ENCODE measurements around the gene TRIM54. TPM values are rescaled to one million over a fixed set of nuclear protein-coding genes. Genes with fewer than 3 reads are reported as not detected.
"Not testable (repeated sequence)": the region's sequence is repeated elsewhere in the genome, so short reads cannot be mapped to it uniquely, and the experiment has no call there.

TRIM54 gene
- polyA plus RNA-seq, 6 donors from 2014 or later = not detected

DNA sequence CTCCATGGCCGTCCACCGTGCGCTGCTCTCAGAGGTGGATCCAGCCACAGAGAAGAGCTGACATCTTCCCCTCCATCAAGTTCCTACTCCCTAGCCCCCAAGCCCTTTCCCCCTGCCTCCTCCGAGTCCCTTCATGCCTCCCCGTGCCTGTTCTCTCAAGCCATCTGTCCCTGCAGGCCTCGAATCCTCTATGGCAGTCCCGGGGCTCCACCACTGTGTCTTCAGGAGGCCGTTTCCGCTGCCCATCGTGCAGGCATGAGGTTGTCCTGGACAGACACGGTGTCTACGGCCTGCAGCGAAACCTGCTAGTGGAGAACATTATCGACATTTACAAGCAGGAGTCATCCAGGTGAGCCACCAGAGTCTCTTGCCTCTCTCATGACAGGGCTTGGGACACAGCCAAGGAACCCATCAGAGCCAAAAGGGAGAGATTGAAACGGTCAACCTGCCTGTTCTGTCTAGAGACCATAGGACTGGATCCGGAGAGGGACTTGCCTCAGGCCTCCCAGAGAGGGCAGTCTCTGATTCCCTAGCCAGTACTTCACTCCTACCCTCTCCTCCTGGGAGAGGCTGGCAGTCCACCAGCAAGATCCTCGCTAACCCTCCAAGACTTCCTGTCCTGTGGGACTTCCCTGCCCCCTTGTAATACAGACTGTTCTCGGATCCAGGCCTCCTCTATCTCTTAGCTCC, 16.3 kb downstream of the TRIM54 start:
- no peak for ATAC-seq (ENCODE audit: low read depth in 2 of 2)
- Mint-ChIP-seq H3K4me1 (peaks cover 0 to 8% (median 5%) of the 10 kb centered on the region in 3 donors), H3K9me3 (no peaks in the 10 kb centered on the region), H3K4me3 (no peak overlapping the region), H3K36me3 (no peaks in the 10 kb centered on the region), H3K27ac (no peak overlapping the region), H3K27me3 (peaks cover 0 to 27% (median 25%) of the 10 kb centered on the region in 3 donors)
- DNase-seq = no peak

DNA sequence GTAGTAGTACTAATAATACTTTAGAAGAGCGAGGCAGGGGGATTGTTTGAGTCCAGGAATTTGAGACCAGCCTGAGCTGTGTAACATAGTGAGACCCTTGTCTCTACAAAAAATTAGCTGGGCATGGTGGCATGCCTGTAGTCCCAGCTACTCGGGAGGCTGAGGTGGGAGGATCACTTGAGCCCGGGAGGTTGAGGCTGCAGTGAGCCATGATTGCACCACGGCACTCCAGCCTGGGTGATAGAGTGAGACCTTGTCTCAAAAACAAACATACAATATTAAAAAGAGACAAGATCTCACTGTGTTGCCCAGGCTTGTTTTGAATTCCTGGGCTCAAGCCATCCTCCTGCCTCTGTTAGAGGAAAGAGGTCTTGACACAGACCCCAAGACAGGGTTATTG, 18.4 kb downstream of the TRIM54 start:
- not testable (repeated sequence) for H3K27ac Mint-ChIP-seq; DNase-seq; H3K36me3 Mint-ChIP-seq; H3K9me3 Mint-ChIP-seq; ATAC-seq (ENCODE audit: low read depth in 2 of 2)
- H3K4me1 Mint-ChIP-seq = peaks cover 0 to 10% (median 8%) of the 10 kb centered on the region in 3 donors
- peak overlapping the region in 1 of 8 donors; percentile 62 for H3K4me3 Mint-ChIP-seq
- peaks cover 11 to 39% (median 38%) of the 10 kb centered on the region in 3 donors for H3K27me3 Mint-ChIP-seq

DNA sequence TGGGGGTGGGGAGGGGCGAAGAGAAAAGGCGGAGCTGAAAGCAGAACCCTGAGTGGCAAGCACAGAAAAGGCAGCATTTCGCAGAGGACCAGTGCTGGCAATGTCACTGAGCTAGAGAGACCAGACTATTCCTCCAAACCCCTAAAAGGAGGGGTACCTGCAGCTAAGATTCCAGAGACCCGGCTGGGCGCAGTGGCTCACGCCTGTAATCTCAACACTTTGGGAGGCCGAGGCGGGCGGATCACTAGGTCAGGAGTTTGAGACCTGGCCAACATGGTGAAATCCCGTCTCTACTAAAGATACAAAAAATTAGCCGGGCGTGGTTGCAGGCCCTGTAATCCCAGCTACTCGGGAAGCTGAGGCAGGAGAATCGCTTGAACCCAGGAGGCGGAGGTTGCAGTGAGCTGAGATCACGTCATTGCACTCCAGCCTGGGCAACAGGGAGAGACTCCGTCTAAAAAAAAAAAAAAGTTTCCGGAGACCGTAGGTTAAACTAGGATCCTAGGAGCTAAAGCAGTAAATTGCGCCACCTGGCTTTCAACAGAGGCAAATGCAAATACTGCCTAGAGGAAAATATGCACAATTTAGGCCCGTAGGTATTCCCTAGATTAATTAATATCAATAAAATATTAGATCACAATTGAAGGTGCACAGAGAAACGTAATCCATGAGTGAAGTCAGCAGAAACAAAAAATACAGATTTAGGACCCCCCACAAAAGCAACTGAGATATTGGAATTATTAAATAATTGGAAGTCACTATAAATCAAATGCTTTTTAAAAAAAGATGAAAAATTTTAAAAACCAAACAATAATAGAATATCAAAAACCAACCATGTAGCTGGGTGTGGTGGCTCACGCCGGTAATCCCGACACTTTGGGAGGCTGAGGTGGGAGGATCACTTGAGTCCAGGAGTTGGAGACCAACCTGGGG, 21.1 kb downstream of the TRIM54 start:
- H3K4me1 Mint-ChIP-seq = peaks cover 8 to 15% (median 15%) of the 10 kb centered on the region in 3 donors
- H3K36me3 Mint-ChIP-seq = no peaks in the 10 kb centered on the region
- peak; percentile 46 for DNase-seq
- ATAC-seq (ENCODE audit: low read depth in 2 of 2) = peak; percentile 54 to 62
- H3K27me3 Mint-ChIP-seq = peaks cover 11 to 47% (median 32%) of the 10 kb centered on the region in 3 donors
- H3K9me3 Mint-ChIP-seq = no peaks in the 10 kb centered on the region
- H3K4me3 Mint-ChIP-seq = peak overlapping the region; percentile 53 to 87 (median 74)
- peak overlapping the region in 1 of 6 donors; percentile 20 for H3K27ac Mint-ChIP-seq

DNA sequence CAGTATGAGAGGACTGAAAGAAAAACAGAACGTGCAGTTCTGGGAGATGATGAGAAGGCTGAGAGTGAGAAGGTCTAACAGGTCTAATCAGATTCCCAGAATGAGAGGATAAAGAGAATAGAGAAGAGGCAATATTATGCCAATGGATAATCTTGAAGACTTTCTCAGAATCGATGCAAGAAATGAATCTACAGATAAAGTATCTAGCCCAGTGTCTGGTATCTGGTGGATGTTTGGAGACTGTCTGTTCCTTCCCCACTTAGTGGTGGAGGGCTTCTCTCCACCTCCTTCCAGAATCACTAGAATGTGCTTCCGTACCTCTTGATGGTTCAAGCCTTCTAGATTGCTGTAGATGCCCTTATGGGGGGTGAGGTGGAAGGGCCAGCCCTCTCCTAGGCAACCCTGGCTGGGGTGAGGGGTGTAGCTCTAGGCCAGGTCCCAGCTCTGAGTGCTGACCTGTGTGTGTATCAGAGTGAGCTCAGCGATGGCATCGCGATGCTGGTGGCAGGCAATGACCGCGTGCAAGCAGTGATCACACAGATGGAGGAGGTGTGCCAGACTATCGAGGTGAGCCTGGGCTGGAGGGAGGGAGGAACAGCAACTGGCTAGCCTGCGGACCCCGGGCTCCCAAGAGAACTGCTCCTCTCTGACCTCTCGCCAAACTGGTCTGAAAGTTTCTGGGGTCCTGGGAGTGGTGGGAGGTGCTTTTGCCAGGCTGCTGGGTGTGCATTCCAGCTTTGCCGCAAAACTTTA, 22.4 kb downstream of the TRIM54 start:
- H3K9me3 Mint-ChIP-seq = no peaks in the 10 kb centered on the region

DNA sequence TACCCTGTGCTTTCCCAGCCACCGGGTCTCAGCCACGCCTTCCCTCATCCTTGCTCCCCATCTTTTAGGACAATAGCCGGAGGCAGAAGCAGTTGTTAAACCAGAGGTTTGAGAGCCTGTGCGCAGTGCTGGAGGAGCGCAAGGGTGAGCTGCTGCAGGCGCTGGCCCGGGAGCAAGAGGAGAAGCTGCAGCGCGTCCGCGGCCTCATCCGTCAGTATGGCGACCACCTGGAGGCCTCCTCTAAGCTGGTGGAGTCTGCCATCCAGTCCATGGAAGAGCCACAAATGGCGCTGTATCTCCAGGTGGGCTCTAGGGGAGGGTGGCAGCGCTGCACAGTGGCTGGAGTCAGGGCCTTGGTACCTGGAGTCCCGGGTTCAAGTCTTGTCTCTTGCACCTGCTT, 23.3 kb downstream of the TRIM54 start:
- Mint-ChIP-seq H3K9me3 (no peaks in the 10 kb centered on the region), H3K4me3 (peak overlapping the region in 2 of 8 donors; percentile 46 to 62), H3K4me1 (peaks cover 8 to 15% (median 15%) of the 10 kb centered on the region in 3 donors), H3K27me3 (peaks cover 11 to 32% (median 16%) of the 10 kb centered on the region in 3 donors), H3K36me3 (peaks cover 6 to 12% of the 10 kb centered on the region in 2 donors), H3K27ac (no peak overlapping the region)
- DNase-seq (no peak), ATAC-seq (ENCODE audit: low read depth in 2 of 2) (no peak)

More for the DNA sequence above, 22.4 kb downstream of the TRIM54 start:
- no peak overlapping the region for H3K27ac Mint-ChIP-seq
- H3K4me3 Mint-ChIP-seq = no peak overlapping the region
- H3K27me3 Mint-ChIP-seq = peaks cover 11 to 34% (median 19%) of the 10 kb centered on the region in 3 donors
- ATAC-seq (ENCODE audit: low read depth in 2 of 2) (no peak), DNase-seq (no peak)
- peaks cover 8 to 15% (median 15%) of the 10 kb centered on the region in 3 donors for H3K4me1 Mint-ChIP-seq
- peaks cover 2 to 6% of the 10 kb centered on the region in 2 donors for H3K36me3 Mint-ChIP-seq

DNA sequence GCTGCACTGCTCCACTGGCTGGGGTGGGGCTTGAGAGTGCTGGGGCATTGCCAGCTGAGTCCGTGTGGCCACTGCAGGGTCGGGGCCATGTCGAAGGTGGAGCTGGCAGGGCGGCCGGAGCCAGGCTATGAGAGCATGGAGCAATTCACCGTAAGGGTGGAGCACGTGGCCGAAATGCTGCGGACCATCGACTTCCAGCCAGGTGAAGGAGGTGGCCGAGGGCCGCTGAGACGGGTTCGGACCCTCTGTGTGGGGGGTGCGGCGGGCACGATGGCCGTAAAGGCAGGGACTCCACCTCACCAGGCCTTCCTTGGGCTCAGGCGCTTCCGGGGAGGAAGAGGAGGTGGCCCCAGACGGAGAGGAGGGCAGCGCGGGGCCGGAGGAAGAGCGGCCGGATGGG, 23.9 kb downstream of the TRIM54 start:
- H3K9me3 Mint-ChIP-seq = no peaks in the 10 kb centered on the region
- H3K27me3 Mint-ChIP-seq = peaks cover 11 to 32% (median 16%) of the 10 kb centered on the region in 3 donors
- DNase-seq = no peak
- H3K4me3 Mint-ChIP-seq = peak overlapping the region in 5 of 8 donors; percentile 28 to 66 (median 61)
- peaks cover 8 to 15% (median 15%) of the 10 kb centered on the region in 3 donors for H3K4me1 Mint-ChIP-seq
- peaks cover 7 to 14% of the 10 kb centered on the region in 2 donors for H3K36me3 Mint-ChIP-seq
- H3K27ac Mint-ChIP-seq = peak overlapping the region in 1 of 6 donors; percentile 91
- no peak for ATAC-seq (ENCODE audit: low read depth in 2 of 2)

DNA sequence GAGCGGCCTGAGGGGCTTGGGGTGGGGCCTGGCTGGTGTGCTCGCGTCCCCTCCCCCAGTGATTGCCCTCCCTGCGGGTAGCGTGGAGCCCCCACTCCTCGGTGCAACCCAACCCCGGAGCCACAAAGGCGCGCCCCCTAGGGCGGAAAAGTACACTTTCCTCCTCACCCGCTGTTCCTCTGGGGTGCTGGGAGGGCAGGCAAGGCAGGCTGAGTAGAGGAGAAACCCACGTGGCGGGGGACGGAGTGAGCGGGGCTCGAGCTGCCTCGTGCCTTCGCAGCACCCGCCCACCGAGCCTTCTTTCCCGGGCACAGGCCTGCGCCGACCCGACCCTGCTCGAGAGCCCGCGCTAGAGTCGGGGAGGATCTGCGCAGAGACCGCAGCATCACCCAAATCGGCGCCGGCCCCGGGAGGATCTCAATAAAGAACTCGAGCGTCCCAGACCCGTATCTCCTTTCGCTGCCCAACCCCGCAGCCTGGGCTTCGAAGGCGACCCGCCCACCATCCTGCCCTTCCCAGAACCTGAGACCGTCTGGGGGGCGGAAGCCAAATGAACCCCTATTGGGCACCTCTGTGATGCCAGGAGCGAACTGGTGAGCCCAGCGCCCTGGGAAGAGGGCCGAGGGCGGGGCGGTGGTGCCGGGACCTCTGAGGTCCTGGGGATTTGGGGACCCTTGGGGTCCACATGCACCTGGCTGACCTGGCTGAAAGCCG, 24.5 kb downstream of the TRIM54 start:
- peak; percentile 17 for DNase-seq

DNA sequence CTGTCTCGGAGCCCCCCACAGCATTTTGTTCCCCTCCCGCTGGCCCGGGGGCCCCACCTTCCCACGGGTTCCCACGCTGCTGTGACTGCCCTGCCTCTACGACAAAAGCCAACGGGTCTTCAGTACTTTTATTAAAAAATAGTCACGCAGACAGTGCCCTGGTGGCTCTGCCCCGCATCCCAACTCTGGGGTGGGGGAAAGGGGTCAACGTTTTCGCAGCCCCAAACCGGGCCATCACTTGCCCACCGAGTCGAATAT, 25.0 kb downstream of the TRIM54 start:
- no peak overlapping the region for H3K27ac Mint-ChIP-seq
- H3K4me3 Mint-ChIP-seq = peak overlapping the region in 3 of 8 donors; percentile 29 to 61 (median 43)
- ATAC-seq (ENCODE audit: low read depth in 2 of 2) (no peak), DNase-seq (no peak)
- peaks cover 8 to 15% (median 15%) of the 10 kb centered on the region in 3 donors for H3K4me1 Mint-ChIP-seq
- H3K36me3 Mint-ChIP-seq = peaks cover 13 to 23% of the 10 kb centered on the region in 2 donors
- H3K27me3 Mint-ChIP-seq = peaks cover 11 to 32% (median 16%) of the 10 kb centered on the region in 3 donors
- H3K9me3 Mint-ChIP-seq = no peaks in the 10 kb centered on the region

More for the DNA sequence above, 24.5 kb downstream of the TRIM54 start:
- Mint-ChIP-seq H3K4me3 (peak overlapping the region in 6 of 8 donors; percentile 51 to 80 (median 64)), H3K27me3 (peaks cover 11 to 32% (median 16%) of the 10 kb centered on the region in 3 donors), H3K27ac (peak overlapping the region in 1 of 6 donors; percentile 47), H3K4me1 (peaks cover 8 to 15% (median 15%) of the 10 kb centered on the region in 3 donors), H3K36me3 (peaks cover 13 to 20% of the 10 kb centered on the region in 2 donors), H3K9me3 (no peaks in the 10 kb centered on the region)
- peak; percentile 60 to 66 for ATAC-seq (ENCODE audit: low read depth in 2 of 2)

DNA sequence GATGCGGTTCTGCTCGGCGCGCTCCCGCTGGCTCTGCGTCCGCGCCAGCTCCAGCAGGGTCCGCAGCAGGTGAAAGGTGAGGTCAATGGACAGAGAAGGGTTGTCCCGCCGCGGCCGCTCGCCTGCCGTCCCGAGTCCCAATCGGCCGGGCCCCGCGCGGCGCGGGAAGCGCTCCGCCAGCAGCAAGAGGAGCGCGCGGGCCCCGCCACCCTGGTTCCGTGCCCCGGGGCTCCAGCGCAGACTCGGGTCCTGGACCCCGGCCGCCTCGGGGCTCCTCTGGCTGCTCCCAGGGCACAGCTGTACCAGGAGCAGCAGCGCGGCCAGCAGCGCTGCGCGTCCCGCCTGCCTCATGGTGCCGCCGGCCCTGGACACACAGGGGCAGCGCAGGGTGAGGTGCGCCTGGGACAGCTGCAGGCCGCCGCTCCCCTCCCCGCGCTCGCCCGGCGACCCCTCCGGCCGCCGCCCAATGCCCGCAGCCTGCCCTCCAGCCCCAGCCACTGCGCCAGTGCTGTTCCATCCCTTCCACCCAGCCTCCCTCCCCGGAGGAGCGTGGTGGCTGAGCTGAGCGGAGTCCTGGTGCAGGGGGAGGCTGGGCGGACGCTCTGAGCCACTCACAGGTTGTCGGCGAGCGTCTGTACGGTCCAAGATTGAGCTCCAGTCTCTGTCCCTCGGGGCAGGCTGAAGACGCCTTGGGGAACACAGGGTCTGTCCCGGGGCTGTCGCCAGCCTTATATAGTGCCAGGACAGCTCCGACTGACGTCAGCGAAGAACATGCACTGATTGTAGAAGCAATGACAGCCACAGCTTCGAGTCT, 25.5 kb downstream of the TRIM54 start:
- DNase-seq = no peak
- Mint-ChIP-seq H3K4me1 (peaks cover 6 to 15% (median 15%) of the 10 kb centered on the region in 3 donors), H3K27me3 (peaks cover 11 to 32% (median 16%) of the 10 kb centered on the region in 3 donors), H3K4me3 (peak overlapping the region in 2 of 8 donors; percentile 43 to 61), H3K9me3 (no peaks in the 10 kb centered on the region), H3K27ac (no peak overlapping the region), H3K36me3 (peaks cover 13 to 27% of the 10 kb centered on the region in 2 donors)
- no peak for ATAC-seq (ENCODE audit: low read depth in 2 of 2)

DNA sequence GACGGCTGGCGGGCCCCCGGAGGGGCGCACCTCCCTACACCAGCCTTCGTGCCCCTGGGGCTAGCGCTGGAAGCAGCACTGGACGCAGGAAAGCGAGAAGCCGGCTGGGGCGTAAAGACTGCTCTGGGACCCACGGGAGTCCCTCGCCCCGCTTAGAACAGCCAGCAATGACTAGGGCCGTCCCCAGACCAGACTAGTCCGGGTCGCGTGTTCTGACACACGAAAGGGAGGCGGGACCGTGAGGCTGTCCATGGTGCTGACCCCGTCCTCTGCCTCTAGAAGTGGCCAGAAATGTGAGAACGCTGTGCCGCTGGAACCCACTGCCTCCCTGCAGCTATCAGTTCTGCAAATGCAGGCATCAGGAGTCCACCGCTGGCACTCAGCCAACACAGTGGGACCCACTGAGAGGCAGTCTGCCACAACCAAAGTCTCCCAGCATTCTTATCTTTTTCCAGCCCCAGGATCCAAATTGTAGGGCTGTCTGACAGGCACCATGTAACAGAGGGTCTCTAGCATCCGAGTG, 26.2 kb downstream of the TRIM54 start, which contains the start of gene UCN:
Gene UCN, minus strand, starts transcription at position 87 of the 523 bp plus-strand sequence. CDS start 550 bp downstream, outside the sequence.
- Mint-ChIP-seq H3K27me3 (peaks cover 11 to 32% (median 16%) of the 10 kb centered on the region in 3 donors), H3K4me1 (peaks cover 3 to 15% (median 9%) of the 10 kb centered on the region in 3 donors), H3K36me3 (peaks cover 13 to 27% of the 10 kb centered on the region in 2 donors), H3K9me3 (no peaks in the 10 kb centered on the region), H3K4me3 (peak within 1 kb of the TSS in 4 of 8 donors; percentile 29 to 61 (median 39)), H3K27ac (no peak within 1 kb of the TSS)
- DNase-seq (no peak), ATAC-seq (ENCODE audit: low read depth in 2 of 2) (no peak)

DNA sequence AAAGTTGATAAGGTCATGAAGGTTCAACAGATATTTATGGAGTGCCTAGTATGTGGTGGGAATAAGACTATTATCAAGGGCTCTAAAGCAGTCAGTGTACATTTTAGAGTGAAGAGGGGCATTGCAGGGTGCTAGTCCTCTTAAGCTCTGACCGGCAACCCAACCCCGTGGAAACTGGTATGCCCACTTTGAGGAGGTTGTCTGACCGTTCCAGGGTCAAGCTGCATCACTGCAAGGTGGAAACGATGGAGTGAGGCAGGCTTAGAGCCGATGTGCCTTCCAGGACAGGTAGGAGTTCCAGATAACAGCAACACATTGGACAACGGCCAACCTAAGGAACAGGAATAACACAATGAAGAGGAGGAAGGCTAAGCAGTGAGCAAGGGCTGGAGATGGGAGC, 27.4 kb downstream of the TRIM54 start:
- ATAC-seq (ENCODE audit: low read depth in 2 of 2) (no peak), DNase-seq (no peak)
- Mint-ChIP-seq H3K4me3 (peak overlapping the region in 1 of 8 donors; percentile 64), H3K27ac (no peak overlapping the region), H3K9me3 (no peaks in the 10 kb centered on the region), H3K27me3 (peaks cover 7 to 28% (median 12%) of the 10 kb centered on the region in 3 donors), H3K36me3 (peaks cover 13 to 27% of the 10 kb centered on the region in 2 donors), H3K4me1 (peaks cover 6 to 15% (median 7%) of the 10 kb centered on the region in 3 donors)

Measured in naive B cell (primary cell).